HCT116 (cell line): Measurements from ENCODE around the gene KRT12. TPM values are rescaled to one million over a fixed set of nuclear protein-coding genes. Genes with fewer than 3 reads are reported as not detected.

Experiments used
- ATAC-seq: fragments of 200-7000 bp; cut with Tn5 transposase; 2 replicates; pipeline ENCODE4 v1.9.1; 2020; ENCODE audit warnings: mild to moderate bottlenecking, moderate library complexity
- BruUV-seq: library from RNA; stranded (reverse); fragments of 400-500 nt; replicated peaks from 2 replicates; lab custom pipeline; 2021; lab: Mats Ljungman, UMichigan
- CTCF ChIA-PET: fragments of 300-600 bp; sonication (Branson Sonifier 250); formaldehyde crosslinking; loops from one replicate; lab custom pipeline; 2021; ENCODE audit warnings: antibody characterized with exemption; lab: Charles Lee
- POLR2A ChIA-PET: fragments of 300-600, 350-600 bp; sonication (Branson Sonifier 250); formaldehyde crosslinking; loops from one replicate; lab custom pipeline; 2021; ENCODE audit warnings: antibody characterized with exemption; lab: Charles Lee
- RAD21 ChIA-PET, 2 experiments: fragments of 300-600 bp; sonication (Branson Sonifier 250); formaldehyde crosslinking; loops; one replicate each; lab custom pipeline; 2023; ENCODE audit warnings: low total read pairs in 2 of 2; ENCODE audit not compliant: uncharacterized antibody in 2 of 2, unreplicated experiment in 2 of 2, low non-redundant PET in 1 of 2; lab: Charles Lee
- DNase-seq: peaks from one replicate; pipeline ENCODE4 v3.0.0-alpha.2; 2010; ENCODE audit warnings: low read depth, low spot score
- H2AFZ ChIP-seq: fragments of 200-600 bp; shearing (Covaris generic), sonication (generic); 2 replicates; pipeline ENCODE4 v1.6.1; 2017; ENCODE audit warnings: low read depth, mixed run types, mixed read lengths, antibody characterized with exemption, low read length; ENCODE audit not compliant: poor library complexity, severe bottlenecking
- H3K27ac ChIP-seq: 2 replicates; pipeline ENCODE4 v1.5.1; 2012; ENCODE audit warnings: low read depth, low read length
- H3K27me3 ChIP-seq: fragments of 200-600 bp; sonication (generic); 2 replicates; pipeline ENCODE4 v1.6.1; 2016; ENCODE audit warnings: mixed run types, low read length, mixed read lengths; ENCODE audit not compliant: insufficient read depth
- H3K36me3 ChIP-seq, 2 experiments: fragments of 200-500 bp in 1 of 2; fragments of 200-600 bp in 1 of 2; sonication (Bioruptor generic) in 1 of 2; sonication (generic) in 1 of 2; 2 replicates each; pipeline versions ENCODE4 v1.5.1 to v1.6.1; 2014 to 2016; ENCODE audit warnings: low read length in 2 of 2, inconsistent platforms in 1 of 2, mixed read lengths in 1 of 2, mixed run types in 1 of 2; ENCODE audit not compliant: insufficient read depth in 2 of 2, control insufficient read depth in 1 of 2
- H3K4me1 ChIP-seq, 2 experiments: fragments of 200-600 bp in 1 of 2; sonication (generic) in 1 of 2; 2 replicates each; pipeline versions ENCODE4 v1.5.1 to v1.6.1; 2012 to 2017; ENCODE audit warnings: low read length in 2 of 2, inconsistent platforms in 1 of 2, mild to moderate bottlenecking in 1 of 2, mixed read lengths in 1 of 2, mixed run types in 1 of 2, moderate library complexity in 1 of 2; ENCODE audit not compliant: insufficient read depth in 2 of 2, control insufficient read depth in 1 of 2
- H3K4me2 ChIP-seq: fragments of 200-600 bp; sonication (generic); 2 replicates; pipeline ENCODE4 v1.6.1; 2017; ENCODE audit warnings: mixed run types, low read length, mixed read lengths
- H3K4me3 ChIP-seq, 2 experiments: fragments of 200-600 bp in 1 of 2; sonication (generic) in 1 of 2; replicated peaks in 1 of 2; 2 replicates each; pipeline ENCODE4 v1.5.1; 2011 to 2016; ENCODE audit warnings: low read length in 2 of 2, control low read depth in 1 of 2, low read depth in 1 of 2, mild to moderate bottlenecking in 1 of 2, mixed read lengths in 1 of 2, mixed run types in 1 of 2
- H3K79me2 ChIP-seq: fragments of 200-600 bp; sonication (generic); 2 replicates; pipeline ENCODE4 v1.6.1; 2017; ENCODE audit warnings: mild to moderate bottlenecking, mixed run types, low read length, moderate library complexity, mixed read lengths; ENCODE audit not compliant: insufficient read depth
- H3K9ac ChIP-seq: fragments of 200-600 bp; sonication (generic); 2 replicates; pipeline ENCODE4 v1.6.1; 2016; ENCODE audit warnings: low read length, mixed read lengths
- H3K9me2 ChIP-seq: fragments of 200-600 bp; sonication (generic), shearing (Covaris generic); 2 replicates; pipeline ENCODE4 v1.6.1; 2017; ENCODE audit warnings: mixed run types, mild to moderate bottlenecking, moderate library complexity; ENCODE audit not compliant: insufficient read depth
- H3K9me3 ChIP-seq, 2 experiments: fragments of 200-500 bp in 1 of 2; fragments of 200-600 bp in 1 of 2; sonication (Bioruptor generic) in 1 of 2; sonication (generic) in 1 of 2; 2 replicates each; pipeline ENCODE4 v1.6.1; 2014 to 2017; ENCODE audit warnings: low read length in 2 of 2, mixed read lengths in 2 of 2, inconsistent platforms in 1 of 2, low read depth in 1 of 2, mild to moderate bottlenecking in 1 of 2, mixed run types in 1 of 2, moderate library complexity in 1 of 2; ENCODE audit not compliant: control insufficient read depth in 1 of 2, insufficient read depth in 1 of 2
- H4K20me1 ChIP-seq: fragments of 200-600 bp; sonication (generic), shearing (Covaris generic); 2 replicates; pipeline ENCODE4 v1.6.1; 2017; ENCODE audit warnings: mixed run types, mild to moderate bottlenecking, moderate library complexity; ENCODE audit not compliant: insufficient read depth
- CBX3 ChIP-seq: IDR thresholded peaks from 2 replicates; pipeline ENCODE4 v1.6.1; 2012; ENCODE audit warnings: low read depth
- CEBPB ChIP-seq: IDR thresholded peaks from 2 replicates; pipeline ENCODE4 v1.6.1; 2012; ENCODE audit warnings: low read depth
- EGR1 ChIP-seq: IDR thresholded peaks from 2 replicates; pipeline ENCODE4 v1.6.1; 2012; ENCODE audit warnings: low read depth
- ELF1 ChIP-seq: IDR thresholded peaks from 2 replicates; pipeline ENCODE4 v1.6.1; 2012; ENCODE audit warnings: low read depth, borderline replicate concordance
- EZH2phosphoT487 ChIP-seq: fragments of 200-600 bp; IDR thresholded peaks from 2 replicates; pipeline ENCODE4 v1.6.1; 2018; ENCODE audit warnings: antibody characterized with exemption, borderline replicate concordance
- FOSL1 ChIP-seq: IDR thresholded peaks from 2 replicates; pipeline ENCODE4 v1.6.1; 2012; ENCODE audit warnings: low read depth
- JUND ChIP-seq: IDR thresholded peaks from 2 replicates; pipeline ENCODE4 v1.6.1; 2012
- POLR2A ChIP-seq: IDR thresholded peaks from 2 replicates; pipeline ENCODE4 v1.7.0; 2011; ENCODE audit warnings: borderline replicate concordance; ENCODE audit not compliant: insufficient read depth, insufficient read length; ENCODE audit errors: extremely low read depth
- POLR2AphosphoS5 ChIP-seq: IDR thresholded peaks from 2 replicates; pipeline ENCODE4 v1.6.1; 2011; ENCODE audit warnings: mild to moderate bottlenecking, low read depth, low read length, moderate library complexity
- RAD21 ChIP-seq: IDR thresholded peaks from 2 replicates; pipeline ENCODE4 v1.6.1; 2012; ENCODE audit warnings: low read depth, mild to moderate bottlenecking
- SRF ChIP-seq: IDR thresholded peaks from 2 replicates; pipeline ENCODE4 v1.6.1; 2012; ENCODE audit warnings: low read depth
- TCF7L2 ChIP-seq: IDR thresholded peaks from 2 replicates; pipeline ENCODE4 v1.7.0; 2011; ENCODE audit warnings: borderline replicate concordance, inconsistent platforms; ENCODE audit not compliant: insufficient read depth, insufficient read length; ENCODE audit errors: extremely low read depth
- YY1 ChIP-seq: IDR thresholded peaks from 2 replicates; pipeline ENCODE4 v1.6.1; 2011; ENCODE audit warnings: low read length, low read depth, moderate library complexity, mild to moderate bottlenecking; ENCODE audit not compliant: insufficient replicate concordance; ENCODE audit errors: extremely low read depth
- ZFX ChIP-seq: fragments of 450-650 bp; IDR thresholded peaks from 2 replicates; pipeline ENCODE4 v1.6.1; 2017
- ZNF274 ChIP-seq: fragments of 200-500 bp; sonication (Bioruptor generic); IDR thresholded peaks from 2 replicates; pipeline ENCODE4 v1.6.1; 2014; ENCODE audit warnings: mild to moderate bottlenecking, low read depth, low read length, inconsistent platforms
- intact Hi-C: fragments of 100-400 bp; cut with micrococcal nuclease; formaldehyde crosslinking; loops from 2 replicates; pipeline ENCODE4 v1.10.0; 2022
- total RNA-seq: library from RNA; stranded (reverse); gene quantifications from one replicate; pipeline ENCODE4 v1.2.1, GENCODE V29; 2021; ENCODE audit not compliant: unreplicated experiment
- TF ChIP-seq, protein P1 (sequence below): IDR thresholded peaks from 2 replicates; pipeline ENCODE4 v1.6.1; 2011; ENCODE audit warnings: mild to moderate bottlenecking, low read length, moderate library complexity; ENCODE audit not compliant: insufficient replicate concordance; ENCODE audit errors: extremely low read depth
- TF ChIP-seq, protein P2 (sequence below): IDR thresholded peaks from 2 replicates; pipeline ENCODE4 v1.6.1; 2012
- TF ChIP-seq, protein P3 (sequence below): IDR thresholded peaks from 2 replicates; pipeline ENCODE4 v1.6.1; 2012; ENCODE audit warnings: low read depth
- TF ChIP-seq, protein P4 (sequence below): IDR thresholded peaks from 2 replicates; pipeline ENCODE4 v1.6.1; 2012
- TF ChIP-seq, protein P5 (sequence below), 3 experiments: fragments of 200-600 bp in 1 of 3; sonication (generic) in 1 of 3; IDR thresholded peaks in 2 of 3; conservative IDR thresholded peaks in 1 of 3; 2 replicates each; pipeline ENCODE4 v1.5.1; 2012 to 2017; ENCODE audit warnings: low read depth in 2 of 3, low read length in 2 of 3, antibody characterized with exemption in 1 of 3, borderline replicate concordance in 1 of 3, control low read depth in 1 of 3, mild to moderate bottlenecking in 1 of 3, mixed read lengths in 1 of 3, mixed run types in 1 of 3, moderate library complexity in 1 of 3; ENCODE audit not compliant: insufficient read depth in 1 of 3

KRT12 gene
- total RNA-seq, 1 experiment from 2014 or later: not detected

DNA sequence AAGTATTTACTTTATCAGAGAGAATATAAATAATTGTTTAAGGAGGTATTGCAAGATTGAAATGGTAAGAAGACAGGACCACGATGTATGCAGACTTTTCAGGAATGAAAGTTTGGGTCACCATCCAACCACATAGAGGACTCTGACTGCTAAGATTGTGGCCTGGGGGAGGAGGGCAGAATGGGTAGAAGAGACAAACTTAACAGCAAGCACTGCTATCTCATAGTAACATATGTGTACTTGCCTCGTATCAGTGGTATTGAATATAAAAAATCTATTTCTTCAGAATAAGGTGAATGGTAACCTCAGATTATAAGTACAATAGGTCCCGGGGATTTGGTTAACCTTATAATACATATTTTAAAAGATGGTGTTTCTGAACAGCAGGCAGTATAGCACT, 50.5 kb downstream of the KRT12 start:
- intact Hi-C loops: loop anchor here (5.0 kb wide), 1 partner anchor 86 kb away; no protein-coding TSS in a partner anchor
- no peak overlapping the region for H3K9ac ChIP-seq
- no peak overlapping the region for H3K27ac ChIP-seq
- H3K36me3 ChIP-seq: peaks cover 7 to 10% of the 10 kb centered on the region in 2 experiments; a peak in 2 of 4 replicates
- no peaks in the 10 kb centered on the region for H3K27me3 ChIP-seq
- no peaks in the 10 kb centered on the region for H3K9me3 ChIP-seq
- RAD21 ChIA-PET: interaction anchor here in 1 of 2 experiments (0.7 kb wide), 1 partner anchor 201 kb away, joined by 3 read pairs; no protein-coding TSS in a partner anchor
- DNase-seq: no peak
- H2AFZ ChIP-seq: no peak overlapping the region
- H3K79me2 ChIP-seq: peaks cover 40% of the 10 kb centered on the region
- no peak overlapping the region for H3K4me3 ChIP-seq
- H3K4me1 ChIP-seq: peaks cover 8 to 26% of the 10 kb centered on the region in 2 experiments
- no peaks in the 10 kb centered on the region for H3K9me2 ChIP-seq
- POLR2A ChIA-PET: no interaction called here
- no peak for ATAC-seq
- H3K4me2 ChIP-seq: no peak overlapping the region
- no peaks in the 10 kb centered on the region for H4K20me1 ChIP-seq
- CTCF ChIA-PET: interaction anchor here (1.3 kb wide), 1 partner anchor 846 kb away, joined by 4 read pairs; no protein-coding TSS in a partner anchor
- TF ChIP-seq ZNF274 (no peak), CEBPB (no peak), SRF (no peak), POLR2AphosphoS5 (no peak; the same call in 1 of the 2 replicates), FOSL1 (no peak), ZFX (no peak), ELF1 (no peak), POLR2A (no peak), RAD21 (no peak), JUND (no peak), TCF7L2 (no peak), EZH2phosphoT487 (no peak), YY1 (no peak), CBX3 (no peak), EGR1 (no peak)
- TF ChIP-seq, protein P1, sequence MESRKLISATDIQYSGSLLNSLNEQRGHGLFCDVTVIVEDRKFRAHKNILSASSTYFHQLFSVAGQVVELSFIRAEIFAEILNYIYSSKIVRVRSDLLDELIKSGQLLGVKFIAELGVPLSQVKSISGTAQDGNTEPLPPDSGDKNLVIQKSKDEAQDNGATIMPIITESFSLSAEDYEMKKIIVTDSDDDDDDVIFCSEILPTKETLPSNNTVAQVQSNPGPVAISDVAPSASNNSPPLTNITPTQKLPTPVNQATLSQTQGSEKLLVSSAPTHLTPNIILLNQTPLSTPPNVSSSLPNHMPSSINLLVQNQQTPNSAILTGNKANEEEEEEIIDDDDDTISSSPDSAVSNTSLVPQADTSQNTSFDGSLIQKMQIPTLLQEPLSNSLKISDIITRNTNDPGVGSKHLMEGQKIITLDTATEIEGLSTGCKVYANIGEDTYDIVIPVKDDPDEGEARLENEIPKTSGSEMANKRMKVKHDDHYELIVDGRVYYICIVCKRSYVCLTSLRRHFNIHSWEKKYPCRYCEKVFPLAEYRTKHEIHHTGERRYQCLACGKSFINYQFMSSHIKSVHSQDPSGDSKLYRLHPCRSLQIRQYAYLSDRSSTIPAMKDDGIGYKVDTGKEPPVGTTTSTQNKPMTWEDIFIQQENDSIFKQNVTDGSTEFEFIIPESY: no peak
- TF ChIP-seq, protein P2, sequence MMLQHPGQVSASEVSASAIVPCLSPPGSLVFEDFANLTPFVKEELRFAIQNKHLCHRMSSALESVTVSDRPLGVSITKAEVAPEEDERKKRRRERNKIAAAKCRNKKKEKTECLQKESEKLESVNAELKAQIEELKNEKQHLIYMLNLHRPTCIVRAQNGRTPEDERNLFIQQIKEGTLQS: no peak
- TF ChIP-seq, protein P3, sequence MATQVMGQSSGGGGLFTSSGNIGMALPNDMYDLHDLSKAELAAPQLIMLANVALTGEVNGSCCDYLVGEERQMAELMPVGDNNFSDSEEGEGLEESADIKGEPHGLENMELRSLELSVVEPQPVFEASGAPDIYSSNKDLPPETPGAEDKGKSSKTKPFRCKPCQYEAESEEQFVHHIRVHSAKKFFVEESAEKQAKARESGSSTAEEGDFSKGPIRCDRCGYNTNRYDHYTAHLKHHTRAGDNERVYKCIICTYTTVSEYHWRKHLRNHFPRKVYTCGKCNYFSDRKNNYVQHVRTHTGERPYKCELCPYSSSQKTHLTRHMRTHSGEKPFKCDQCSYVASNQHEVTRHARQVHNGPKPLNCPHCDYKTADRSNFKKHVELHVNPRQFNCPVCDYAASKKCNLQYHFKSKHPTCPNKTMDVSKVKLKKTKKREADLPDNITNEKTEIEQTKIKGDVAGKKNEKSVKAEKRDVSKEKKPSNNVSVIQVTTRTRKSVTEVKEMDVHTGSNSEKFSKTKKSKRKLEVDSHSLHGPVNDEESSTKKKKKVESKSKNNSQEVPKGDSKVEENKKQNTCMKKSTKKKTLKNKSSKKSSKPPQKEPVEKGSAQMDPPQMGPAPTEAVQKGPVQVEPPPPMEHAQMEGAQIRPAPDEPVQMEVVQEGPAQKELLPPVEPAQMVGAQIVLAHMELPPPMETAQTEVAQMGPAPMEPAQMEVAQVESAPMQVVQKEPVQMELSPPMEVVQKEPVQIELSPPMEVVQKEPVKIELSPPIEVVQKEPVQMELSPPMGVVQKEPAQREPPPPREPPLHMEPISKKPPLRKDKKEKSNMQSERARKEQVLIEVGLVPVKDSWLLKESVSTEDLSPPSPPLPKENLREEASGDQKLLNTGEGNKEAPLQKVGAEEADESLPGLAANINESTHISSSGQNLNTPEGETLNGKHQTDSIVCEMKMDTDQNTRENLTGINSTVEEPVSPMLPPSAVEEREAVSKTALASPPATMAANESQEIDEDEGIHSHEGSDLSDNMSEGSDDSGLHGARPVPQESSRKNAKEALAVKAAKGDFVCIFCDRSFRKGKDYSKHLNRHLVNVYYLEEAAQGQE: no peak
- TF ChIP-seq, protein P4, sequence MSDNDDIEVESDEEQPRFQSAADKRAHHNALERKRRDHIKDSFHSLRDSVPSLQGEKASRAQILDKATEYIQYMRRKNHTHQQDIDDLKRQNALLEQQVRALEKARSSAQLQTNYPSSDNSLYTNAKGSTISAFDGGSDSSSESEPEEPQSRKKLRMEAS: no peak
- TF ChIP-seq, protein P5, sequence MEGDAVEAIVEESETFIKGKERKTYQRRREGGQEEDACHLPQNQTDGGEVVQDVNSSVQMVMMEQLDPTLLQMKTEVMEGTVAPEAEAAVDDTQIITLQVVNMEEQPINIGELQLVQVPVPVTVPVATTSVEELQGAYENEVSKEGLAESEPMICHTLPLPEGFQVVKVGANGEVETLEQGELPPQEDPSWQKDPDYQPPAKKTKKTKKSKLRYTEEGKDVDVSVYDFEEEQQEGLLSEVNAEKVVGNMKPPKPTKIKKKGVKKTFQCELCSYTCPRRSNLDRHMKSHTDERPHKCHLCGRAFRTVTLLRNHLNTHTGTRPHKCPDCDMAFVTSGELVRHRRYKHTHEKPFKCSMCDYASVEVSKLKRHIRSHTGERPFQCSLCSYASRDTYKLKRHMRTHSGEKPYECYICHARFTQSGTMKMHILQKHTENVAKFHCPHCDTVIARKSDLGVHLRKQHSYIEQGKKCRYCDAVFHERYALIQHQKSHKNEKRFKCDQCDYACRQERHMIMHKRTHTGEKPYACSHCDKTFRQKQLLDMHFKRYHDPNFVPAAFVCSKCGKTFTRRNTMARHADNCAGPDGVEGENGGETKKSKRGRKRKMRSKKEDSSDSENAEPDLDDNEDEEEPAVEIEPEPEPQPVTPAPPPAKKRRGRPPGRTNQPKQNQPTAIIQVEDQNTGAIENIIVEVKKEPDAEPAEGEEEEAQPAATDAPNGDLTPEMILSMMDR (IDR thresholded peaks at IDR 0.05 in 2 of 3, conservative IDR thresholded peaks at IDR 0.05 in 1 of 3; ENCODE audit: borderline replicate concordance in 1 of 3, insufficient read depth in 1 of 3, low read depth in 2 of 3, low read length in 2 of 3): no peak
- no TSS peak for BruUV-seq
